ENCODE data around the gene BMPER. TPM values are rescaled to one million over a fixed set of nuclear protein-coding genes. Genes with fewer than 3 reads are reported as not detected.

The BMPER gene
- total and polyA plus RNA-seq, 10 of the 15 experiments (the other 5 are each of a cell fraction or from before 2014, with no cell fraction given) = 0.02 to 0.08 TPM; not detected in 8

DNA sequence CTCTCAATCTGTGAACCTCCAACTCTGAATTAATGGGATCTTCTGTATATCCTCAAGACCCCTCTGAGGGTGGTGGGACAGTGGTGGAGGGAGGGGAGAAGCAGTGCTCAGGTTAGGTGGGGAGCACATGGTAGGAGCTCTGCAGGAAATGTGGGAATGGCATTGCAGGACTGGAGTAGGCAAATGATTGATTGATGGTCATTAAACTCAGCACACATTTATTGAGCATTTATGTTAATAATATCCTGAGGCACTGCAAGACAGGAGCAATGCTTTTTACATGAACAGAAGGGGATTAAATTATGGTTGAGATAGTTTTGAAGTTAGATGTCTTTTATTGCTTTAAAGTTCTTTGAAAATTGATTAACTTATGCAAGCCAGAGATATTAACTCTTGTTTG is 14.1 kb downstream of the BMPER start:
- POLR2A ChIA-PET = no interaction called here
- FAIRE-seq = no peak
- H3K79me2 ChIP-seq (ENCODE audit: control insufficient read depth, insufficient read depth, low read length) = no peaks in the 10 kb centered on the region
- ATAC-seq = no peak
- BruUV-seq (replicated peaks) = no TSS peak
- H3K9me3 ChIP-seq (replicated peaks; ENCODE audit: control insufficient read depth, insufficient read depth, low read length) = no peaks in the 10 kb centered on the region
- intact Hi-C loops (cut with micrococcal nuclease; ENCODE audit: unreplicated experiment) (no loop called here), in situ Hi-C loops (cut with MboI) (no loop called here)
- H3K4me3 ChIP-seq = no peak overlapping the region
- no peak overlapping the region for H3K9ac ChIP-seq (ENCODE audit: control insufficient read depth, insufficient read depth, low read length)
- no peak overlapping the region for H2AFZ ChIP-seq (ENCODE audit: control insufficient read depth, low read depth, low read length)
- CTCF ChIA-PET = no interaction called here
- H3K27ac ChIP-seq (ENCODE audit: control insufficient read depth, insufficient read depth) = no peak overlapping the region
- no peaks in the 10 kb centered on the region for H4K20me1 ChIP-seq (ENCODE audit: control insufficient read depth, insufficient read depth)
- RAD21 ChIA-PET (ENCODE audit: unreplicated experiment) = no interaction called here
- no peaks in the 10 kb centered on the region; a peak in 1 of 4 replicates for H3K27me3 ChIP-seq (replicated peaks in 1 of 2; ENCODE audit: control insufficient read depth in 2 of 2, insufficient read depth in 2 of 2, low read length in 1 of 2)
- no peak for DNase-seq (ENCODE audit: low read depth, low spot score)
- TF ChIP-seq TBL1XR1 (IDR thresholded peaks at IDR 0.05; ENCODE audit: low read depth, low read length) = no peak
- TF ChIP-seq GATAD2B (conservative IDR thresholded peaks at IDR 0.05; ENCODE audit: low read depth) = no peak
- no peak for TF ChIP-seq RUNX3 (IDR thresholded peaks at IDR 0.05; ENCODE audit: low read length)
- TF ChIP-seq, protein P1, sequence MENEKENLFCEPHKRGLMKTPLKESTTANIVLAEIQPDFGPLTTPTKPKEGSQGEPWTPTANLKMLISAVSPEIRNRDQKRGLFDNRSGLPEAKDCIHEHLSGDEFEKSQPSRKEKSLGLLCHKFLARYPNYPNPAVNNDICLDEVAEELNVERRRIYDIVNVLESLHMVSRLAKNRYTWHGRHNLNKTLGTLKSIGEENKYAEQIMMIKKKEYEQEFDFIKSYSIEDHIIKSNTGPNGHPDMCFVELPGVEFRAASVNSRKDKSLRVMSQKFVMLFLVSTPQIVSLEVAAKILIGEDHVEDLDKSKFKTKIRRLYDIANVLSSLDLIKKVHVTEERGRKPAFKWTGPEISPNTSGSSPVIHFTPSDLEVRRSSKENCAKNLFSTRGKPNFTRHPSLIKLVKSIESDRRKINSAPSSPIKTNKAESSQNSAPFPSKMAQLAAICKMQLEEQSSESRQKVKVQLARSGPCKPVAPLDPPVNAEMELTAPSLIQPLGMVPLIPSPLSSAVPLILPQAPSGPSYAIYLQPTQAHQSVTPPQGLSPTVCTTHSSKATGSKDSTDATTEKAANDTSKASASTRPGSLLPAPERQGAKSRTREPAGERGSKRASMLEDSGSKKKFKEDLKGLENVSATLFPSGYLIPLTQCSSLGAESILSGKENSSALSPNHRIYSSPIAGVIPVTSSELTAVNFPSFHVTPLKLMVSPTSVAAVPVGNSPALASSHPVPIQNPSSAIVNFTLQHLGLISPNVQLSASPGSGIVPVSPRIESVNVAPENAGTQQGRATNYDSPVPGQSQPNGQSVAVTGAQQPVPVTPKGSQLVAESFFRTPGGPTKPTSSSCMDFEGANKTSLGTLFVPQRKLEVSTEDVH (IDR thresholded peaks at IDR 0.05; ENCODE audit: low read depth, partially characterized antibody) = no peak
- TF ChIP-seq, protein P2, sequence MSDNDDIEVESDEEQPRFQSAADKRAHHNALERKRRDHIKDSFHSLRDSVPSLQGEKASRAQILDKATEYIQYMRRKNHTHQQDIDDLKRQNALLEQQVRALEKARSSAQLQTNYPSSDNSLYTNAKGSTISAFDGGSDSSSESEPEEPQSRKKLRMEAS (IDR thresholded peaks at IDR 0.05; ENCODE audit: low read depth, low read length) = no peak
- TF ChIP-seq RB1 (IDR thresholded peaks at IDR 0.05; ENCODE audit: borderline replicate concordance) = no peak
- TF ChIP-seq SMAD1 (IDR thresholded peaks at IDR 0.05; ENCODE audit: low read depth, partially characterized antibody) = no peak
- TF ChIP-seq ZNF622 (IDR thresholded peaks at IDR 0.05) = no peak
- H3K4me1 ChIP-seq (ENCODE audit: control insufficient read depth, insufficient read depth, low read length) = no peaks in the 10 kb centered on the region
- SMC1A ChIA-PET (ENCODE audit: uncharacterized antibody, unreplicated experiment) = no interaction called here
- H3K4me2 ChIP-seq (ENCODE audit: control insufficient read depth, insufficient read depth) = no peak overlapping the region
- no peaks in the 10 kb centered on the region for H3K36me3 ChIP-seq (ENCODE audit: control insufficient read depth in 2 of 2, insufficient read depth in 2 of 2, low read length in 1 of 2)
